ENCODE data around the gene C19orf73.
A peak's percentile ranks its signal among the peaks of the same experiment; 100 is the strongest.

The C19orf73 gene, protein sequence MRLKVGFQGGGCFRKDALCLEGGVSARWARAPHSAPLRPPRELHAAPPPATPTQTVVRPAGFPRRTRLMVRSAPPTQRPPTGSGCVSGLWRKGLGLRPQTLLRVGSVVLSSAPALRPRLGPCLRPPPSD

GRCh38 chr19:49118565-49119410, at the start of gene C19orf73:
C19orf73 (minus strand) TSS chr19:49119143; CDS start chr19:49119022, 121 bp downstream.
- peak; percentile 92 for DNase-seq

- DNase-seq = no peak
These were observed 49.5 kb upstream of the C19orf73 start for GRCh38 chr19:49168421-49168820.

DNA sequence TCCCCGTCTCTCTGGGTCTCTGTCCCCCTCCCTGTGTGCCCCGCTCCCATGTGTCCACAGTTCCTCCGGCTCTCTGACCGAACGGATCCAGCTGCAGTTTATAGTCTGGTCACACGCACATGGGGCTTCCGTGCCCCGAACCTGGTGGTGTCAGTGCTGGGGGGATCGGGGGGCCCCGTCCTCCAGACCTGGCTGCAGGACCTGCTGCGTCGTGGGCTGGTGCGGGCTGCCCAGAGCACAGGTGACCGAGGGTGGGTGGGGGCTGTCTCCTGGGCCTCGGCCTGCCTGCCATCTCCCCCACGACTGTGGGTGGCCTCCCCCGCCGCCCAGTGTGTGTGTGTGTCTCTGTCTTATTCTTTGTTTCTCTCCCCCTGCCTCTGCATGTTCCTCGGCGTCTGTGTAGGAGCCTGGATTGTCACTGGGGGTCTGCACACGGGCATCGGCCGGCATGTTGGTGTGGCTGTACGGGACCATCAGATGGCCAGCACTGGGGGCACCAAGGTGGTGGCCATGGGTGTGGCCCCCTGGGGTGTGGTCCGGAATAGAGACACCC, 49.0 kb upstream of the C19orf73 start:
- no peak for DNase-seq

DNA sequence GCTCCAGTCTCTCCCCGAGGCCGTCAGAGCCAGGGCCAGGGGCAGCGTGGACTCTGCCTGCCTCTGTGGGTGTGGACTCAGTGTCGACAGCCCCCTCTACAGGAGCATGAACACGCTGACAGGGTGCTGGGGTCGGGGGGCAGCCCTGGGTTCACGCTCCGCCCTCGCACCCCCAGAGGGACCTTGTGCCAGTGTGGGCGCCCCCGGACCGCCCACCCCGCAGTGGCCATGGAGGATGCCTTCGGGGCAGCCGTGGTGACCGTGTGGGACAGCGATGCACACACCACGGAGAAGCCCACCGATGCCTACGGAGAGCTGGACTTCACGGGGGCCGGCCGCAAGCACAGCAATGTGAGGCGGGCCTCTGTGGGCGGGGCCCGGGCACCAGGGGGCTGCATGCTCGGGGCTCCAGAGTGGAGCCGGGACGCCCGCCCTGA, 46.9 kb upstream of the C19orf73 start:
- DNase-seq = no peak

GRCh38 chr19:49165111-49165750, 46.3 kb upstream of the C19orf73 start:
- no peak for DNase-seq

DNA sequence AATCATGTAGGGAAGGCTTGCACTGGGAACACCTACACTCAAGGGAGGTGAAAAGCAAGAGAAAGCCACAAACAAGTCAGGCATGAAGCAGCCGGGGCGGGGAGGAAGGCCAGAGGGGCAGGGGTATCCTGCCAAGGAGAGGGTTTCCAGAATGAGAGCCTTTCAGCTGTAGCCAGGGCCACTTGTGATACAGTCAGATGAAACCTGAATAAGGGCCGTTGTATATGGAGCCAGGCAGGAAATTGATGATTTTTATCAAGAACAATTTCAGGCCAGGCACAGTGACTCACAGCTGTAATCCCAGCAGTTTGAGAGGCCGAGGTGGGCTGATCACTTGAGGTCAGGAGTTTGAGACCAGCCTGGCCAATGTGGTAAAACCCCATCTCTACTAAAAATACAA, 43.0 kb upstream of the C19orf73 start:
- no peak for DNase-seq

- no peak for DNase-seq
These were observed 41.7 kb upstream of the C19orf73 start for GRCh38 chr19:49160450-49161189.

GRCh38 chr19:49157445-49158224, 38.7 kb upstream of the C19orf73 start, which contains the start of gene TRPM4:
TRPM4 (plus strand) TSS chr19:49157792; CDS start chr19:49157867, 75 bp downstream.
- DNase-seq = peak; percentile 81

GRCh38 chr19:49155820-49156346, 36.9 kb upstream of the C19orf73 start:
- no peak for DNase-seq

- no peak for DNase-seq
These were observed 36.3 kb upstream of the C19orf73 start, which contains the start of gene HRC for GRCh38 chr19:49155005-49155819. HRC (minus strand) TSS chr19:49155396; CDS start chr19:49155237, 159 bp downstream.

DNA sequence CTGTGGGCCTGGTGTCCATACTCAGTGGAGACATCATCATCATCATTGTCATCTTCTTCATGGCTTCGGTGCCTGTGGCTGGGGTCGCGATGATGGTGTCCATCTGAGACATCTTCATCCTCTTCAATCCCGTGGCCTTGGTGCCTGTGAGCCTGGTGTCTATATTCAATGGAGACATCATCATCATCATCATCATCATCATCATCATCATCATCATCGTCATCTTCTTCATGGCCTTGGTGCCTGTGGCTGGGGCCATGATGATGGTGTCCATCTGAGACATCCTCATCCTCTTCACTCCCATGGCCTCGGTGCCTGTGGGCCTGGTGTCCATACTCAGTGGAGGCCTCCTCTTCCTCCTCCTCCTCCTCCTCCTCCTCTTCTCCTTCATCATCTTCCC, 35.3 kb upstream of the C19orf73 start:
- no peak for DNase-seq

DNA sequence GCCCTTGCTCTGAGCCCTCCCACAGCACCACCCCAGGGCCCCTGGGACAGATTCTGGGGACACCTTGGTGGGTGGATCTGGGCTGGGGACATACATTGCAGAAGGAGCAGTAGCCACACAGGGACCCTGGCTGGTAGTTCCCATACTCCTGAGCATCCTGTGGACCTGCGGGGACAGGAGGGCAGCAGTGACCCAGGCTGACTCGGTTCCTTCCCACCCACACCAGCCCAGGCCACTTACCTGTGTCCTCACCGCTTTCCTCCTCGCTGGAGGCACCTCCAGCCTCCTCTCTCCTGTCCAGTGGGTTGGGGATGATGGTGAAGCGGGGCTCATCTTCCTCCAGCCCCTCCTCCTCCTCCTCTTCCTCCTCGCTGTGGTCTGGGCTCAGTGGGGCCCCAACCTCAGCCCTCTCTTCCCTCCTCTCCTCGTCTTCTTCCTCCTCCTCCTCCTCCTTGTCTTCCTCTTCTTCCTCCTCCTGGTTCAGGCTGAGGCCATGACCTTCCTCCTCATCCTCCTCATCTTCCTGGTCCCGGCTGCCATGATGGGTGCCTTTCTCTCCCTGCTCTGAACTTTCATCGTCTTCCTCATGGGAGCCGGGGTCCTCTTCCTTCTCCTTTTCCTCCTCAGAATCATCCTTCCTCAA, 34.3 kb upstream of the C19orf73 start:
- no peak for DNase-seq

DNA sequence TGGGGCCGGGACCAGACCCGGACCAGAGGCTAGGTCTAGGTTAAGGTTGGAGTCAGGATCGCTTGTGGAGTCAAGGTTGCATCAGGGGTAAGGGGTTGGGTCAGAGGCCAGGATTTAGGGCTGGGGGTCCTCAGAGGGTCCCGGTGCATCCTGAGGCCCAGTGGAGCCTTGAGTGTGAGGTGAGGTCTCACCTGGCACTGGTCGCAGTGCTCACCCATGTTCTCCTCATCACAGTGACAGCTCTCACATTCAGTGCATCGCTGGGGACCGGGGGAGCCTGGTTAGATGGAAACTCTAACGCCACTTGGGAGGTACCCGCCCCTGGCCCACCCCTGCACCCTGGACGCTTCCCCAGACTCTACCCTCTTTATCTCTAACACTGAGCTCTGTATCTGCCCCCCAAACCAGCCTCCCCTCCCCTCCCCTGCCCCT, 33.2 kb upstream of the C19orf73 start:
- no peak for DNase-seq

DNA sequence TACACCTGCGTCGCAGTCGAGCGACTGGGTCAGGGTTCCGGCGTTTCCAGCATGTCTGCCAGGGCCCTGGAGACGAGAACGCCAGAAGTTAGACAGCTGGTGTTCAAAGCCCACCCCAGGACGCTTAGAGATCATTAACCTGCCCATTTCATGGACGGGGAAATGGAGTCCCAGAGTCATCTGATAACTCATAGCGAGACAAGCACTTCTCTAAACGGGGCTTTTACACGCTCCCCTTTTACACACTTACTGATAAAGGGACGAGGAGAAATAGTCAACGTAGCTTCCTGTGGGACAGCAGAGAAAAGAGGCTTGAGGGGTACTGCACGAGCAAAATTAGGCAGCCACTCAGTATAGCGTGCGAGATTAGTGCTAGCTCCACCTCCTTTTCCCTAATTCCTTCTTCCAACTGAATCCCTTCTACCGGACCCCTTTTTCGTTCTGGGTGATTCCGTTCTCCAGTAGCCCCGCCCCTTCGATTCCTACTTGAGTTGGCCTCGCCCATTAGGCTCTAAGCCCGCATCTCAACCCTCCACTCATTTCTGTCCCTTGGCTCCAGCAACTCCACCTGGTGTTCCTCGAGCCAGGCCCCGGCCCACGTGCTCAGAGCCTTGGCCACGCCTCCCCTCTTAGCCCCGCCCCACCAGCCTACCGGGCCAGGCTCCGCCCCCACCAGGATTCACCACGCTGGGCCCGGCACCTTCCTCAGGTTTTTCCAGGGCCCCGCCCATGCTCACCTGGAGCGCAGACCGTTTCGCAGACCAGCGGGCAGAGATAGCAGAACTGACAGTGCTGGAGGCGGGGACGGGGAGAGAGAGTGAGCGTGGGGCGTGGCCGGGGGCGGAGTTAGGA, 32.5 kb upstream of the C19orf73 start:
- DNase-seq = peak; percentile 72

DNA sequence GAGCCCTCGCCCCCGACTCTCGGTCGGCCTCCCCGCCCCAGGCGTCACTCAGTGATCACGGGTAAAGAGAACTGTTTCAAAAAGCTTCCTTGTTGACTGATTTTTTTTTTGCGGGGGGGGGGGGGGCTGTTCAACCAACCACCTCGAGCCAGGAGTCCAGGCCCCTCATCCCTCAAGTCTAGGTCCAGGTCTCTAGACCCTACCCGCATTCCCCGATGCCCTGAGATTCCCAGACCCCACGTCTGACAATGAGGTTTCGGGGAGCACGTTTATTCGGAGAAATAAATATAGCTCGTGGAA, 32.0 kb upstream of the C19orf73 start:
- DNase-seq = no peak

- DNase-seq = peak; percentile 79
These were observed 31.4 kb upstream of the C19orf73 start for GRCh38 chr19:49150106-49150943.

GRCh38 chr19:49149652-49150105, 30.7 kb upstream of the C19orf73 start:
- DNase-seq = no peak

Measured in 8988T (cell line).